Neural progenitor cell (in vitro differentiated cells): ENCODE data around the gene DDX50.

ENCODE experiments used
- CTCF ChIP-seq: fragments of 200-600 bp; sonication (generic); IDR thresholded peaks from 2 replicates; pipeline ENCODE4 v1.5.1; 2017; ENCODE audit warnings: antibody characterized with exemption, mild to moderate bottlenecking
- EZH2 ChIP-seq: fragments of 200-600 bp; sonication (generic); IDR thresholded peaks from 2 replicates; pipeline ENCODE4 v1.6.1; 2017; ENCODE audit warnings: antibody characterized with exemption, mild to moderate bottlenecking, moderate library complexity

- TF ChIP-seq CTCF (no peak), EZH2 (no peak)
Measured at GRCh38 chr10:68954904-68955303, 53.8 kb downstream of the DDX50 start.
